DMS153 (cell line): ENCODE data around the gene MIXL1.
"Not testable (repeated sequence)": the region's sequence is repeated elsewhere in the genome, so short reads cannot be mapped to it uniquely, and the experiment has no call there.

ENCODE experiments used
- DNase-seq: peaks from one replicate; lab custom pipeline; 2025; lab: John Stamatoyannopoulos, UW

The MIXL1 gene

DNA sequence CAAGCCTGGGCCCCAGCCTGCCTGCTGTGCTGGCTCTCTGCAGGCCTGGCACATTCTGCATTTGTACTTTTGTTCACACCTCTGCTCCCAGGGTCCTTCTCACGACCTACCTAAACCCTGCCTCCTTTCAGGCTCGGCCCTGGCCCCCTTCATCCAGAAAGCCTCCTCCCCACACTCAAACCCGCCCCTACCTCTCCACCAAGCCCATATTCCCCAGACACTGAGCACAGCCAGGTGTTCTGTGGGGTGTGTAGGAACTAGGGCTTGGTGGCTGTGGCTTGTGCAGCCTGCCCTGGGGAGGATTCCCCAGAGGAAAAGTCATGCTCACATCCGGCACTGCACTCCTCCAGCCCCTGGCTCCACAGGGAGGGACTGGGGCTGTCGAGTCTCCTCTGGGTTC lies 8.2 kb upstream of the MIXL1 start:
- no peak for DNase-seq

DNA sequence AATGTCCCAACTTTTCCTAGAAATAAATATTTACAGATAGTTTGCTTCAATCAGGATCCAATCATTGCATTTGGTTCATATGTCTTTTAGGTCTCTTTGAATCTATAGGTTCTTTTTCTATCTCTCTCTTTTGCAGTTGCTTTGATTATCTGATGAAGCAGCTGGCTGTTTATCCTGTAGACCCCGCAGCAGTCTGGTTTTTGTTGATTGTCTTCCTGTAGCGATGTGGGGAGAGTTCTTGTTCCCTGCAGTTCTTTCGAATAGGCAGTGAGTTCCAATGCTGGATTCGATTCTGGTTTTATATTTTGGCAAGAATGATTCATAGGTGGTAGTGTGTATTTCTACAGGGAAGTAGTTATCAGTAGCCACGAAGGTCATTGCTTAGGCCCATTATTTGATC lies 7.4 kb upstream of the MIXL1 start:
- no peak for DNase-seq

DNA sequence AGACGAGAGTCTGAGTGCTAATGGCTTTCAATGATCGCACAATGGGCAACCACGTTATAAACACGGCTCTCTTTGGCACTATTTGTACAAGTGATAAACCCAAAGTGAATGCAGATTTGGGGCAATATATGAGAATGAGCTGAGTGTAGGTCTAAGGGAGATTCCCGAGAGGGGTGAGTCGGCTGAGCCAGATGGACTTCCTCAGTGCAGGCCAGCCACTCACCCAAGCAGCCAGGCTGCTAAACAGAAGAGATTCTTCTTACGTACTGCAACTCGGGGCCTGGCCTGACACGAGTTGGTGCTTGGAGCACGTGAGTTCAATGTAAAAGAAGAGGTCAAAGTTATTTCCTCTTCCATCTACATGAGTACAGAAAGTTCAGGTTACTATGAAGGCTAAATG lies 6.2 kb upstream of the MIXL1 start:
- no peak for DNase-seq

DNA sequence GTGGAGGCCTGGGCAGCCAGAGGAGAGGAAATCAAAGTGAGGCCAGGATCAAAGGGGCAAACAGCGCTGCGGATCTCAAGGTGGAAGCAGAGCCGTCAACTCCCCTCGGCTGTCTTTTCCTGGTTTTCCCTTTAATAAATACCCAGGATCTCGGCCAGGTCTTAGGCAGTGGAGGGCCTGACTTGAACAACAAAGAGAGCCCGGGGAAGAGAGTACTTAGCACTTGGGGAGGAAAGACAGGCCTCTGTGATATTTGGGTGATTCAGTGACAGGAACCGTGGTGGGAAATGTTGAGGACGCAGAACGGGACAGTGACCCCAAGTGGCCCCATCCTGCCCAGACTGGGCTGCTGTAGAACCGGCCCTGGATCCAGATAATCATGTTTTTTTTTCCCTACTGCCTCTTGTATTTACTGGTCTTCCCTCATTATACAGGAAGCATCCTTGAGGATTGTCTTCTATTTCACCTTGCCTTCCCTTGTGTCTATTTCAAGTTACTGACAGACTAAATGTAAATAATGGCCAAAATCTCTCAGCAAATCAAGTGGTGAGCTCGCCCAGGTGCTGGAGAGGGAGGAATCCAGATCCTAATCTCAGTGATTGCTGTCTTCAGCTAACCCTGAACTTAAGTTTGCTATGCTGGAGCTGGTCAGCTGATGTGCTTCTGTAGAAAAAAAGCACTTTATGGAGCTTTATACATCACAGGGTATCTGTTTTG lies 2.8 kb upstream of the MIXL1 start:
- DNase-seq, result no peak

DNA sequence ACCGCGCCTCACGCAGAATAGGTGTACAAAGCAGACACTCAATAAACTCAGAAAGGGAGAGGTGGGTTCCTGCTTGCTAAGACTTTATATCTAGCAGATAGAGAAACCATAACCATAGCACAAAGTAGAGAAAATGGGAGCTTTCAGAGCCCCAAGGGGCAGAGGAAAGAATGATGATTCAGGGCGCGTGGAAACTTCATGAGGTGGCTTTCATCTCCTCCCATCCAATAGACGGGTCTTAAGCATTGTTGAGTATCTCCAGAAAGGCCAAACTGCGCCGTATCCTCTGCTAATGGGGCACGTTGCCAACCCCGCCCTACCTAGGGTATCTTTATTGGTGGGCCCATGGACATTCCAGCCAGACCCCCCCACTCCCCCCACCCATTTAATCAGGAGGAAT lies 778 bp upstream of the MIXL1 start:
- DNase-seq, result no peak

DNA sequence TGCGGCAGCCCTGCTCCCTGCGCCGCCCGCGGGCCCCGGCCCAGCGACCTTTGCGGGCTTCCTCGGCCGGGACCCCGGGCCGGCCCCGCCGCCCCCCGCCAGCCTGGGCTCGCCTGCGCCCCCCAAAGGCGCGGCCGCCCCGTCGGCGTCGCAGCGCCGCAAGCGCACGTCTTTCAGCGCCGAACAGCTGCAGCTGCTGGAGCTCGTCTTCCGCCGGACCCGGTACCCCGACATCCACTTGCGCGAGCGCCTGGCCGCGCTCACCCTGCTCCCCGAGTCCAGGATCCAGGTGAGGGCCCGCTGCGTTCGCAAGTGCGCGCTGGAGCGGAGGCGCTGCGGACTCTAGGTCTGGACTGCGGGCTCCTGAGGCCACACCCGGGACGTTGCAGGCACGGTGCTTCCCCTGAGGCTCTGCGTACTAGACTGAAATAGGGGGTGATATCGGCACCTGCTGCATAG lies 351 bp downstream of the MIXL1 start:
- no peak for DNase-seq

DNA sequence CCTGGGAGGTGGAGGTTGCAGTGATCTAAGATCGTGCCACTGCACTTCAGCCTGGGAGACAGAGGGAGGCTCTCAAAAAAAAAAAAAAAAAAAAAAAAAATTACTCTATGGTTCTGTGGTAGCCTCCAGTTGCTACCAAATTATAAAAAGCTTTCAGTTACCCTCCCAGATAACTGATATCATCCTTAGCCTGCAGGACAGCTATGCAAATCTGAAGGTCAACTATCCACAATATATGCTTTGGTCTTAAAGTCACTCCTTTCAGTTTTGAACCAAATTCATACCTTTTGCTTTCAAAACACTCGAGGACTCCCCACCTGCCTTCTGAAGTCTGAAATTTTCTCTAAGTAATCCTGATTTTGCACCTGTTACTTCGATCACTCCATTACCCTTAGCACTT lies 3.1 kb downstream of the MIXL1 start:
- no peak for DNase-seq

DNA sequence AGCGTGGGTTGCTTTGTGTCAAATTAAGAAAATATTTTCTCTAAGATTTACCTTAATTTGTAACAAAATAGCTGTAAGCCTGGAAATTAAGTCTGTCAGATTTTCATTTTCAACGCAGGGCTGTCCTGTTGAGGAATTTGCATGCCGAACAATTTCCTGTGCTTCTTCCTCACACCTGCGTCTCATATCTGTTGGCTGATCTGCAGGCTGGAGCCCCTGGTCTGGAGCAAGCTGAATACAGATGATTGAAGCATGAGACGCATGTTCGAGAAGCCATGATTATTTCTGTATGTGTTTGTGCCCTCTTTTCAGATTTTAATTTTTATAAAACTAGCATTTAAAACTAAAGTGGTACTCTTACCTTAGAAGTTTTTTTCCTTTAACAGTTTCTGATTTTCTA lies 9.8 kb downstream of the MIXL1 start:
- DNase-seq, result no peak

DNA sequence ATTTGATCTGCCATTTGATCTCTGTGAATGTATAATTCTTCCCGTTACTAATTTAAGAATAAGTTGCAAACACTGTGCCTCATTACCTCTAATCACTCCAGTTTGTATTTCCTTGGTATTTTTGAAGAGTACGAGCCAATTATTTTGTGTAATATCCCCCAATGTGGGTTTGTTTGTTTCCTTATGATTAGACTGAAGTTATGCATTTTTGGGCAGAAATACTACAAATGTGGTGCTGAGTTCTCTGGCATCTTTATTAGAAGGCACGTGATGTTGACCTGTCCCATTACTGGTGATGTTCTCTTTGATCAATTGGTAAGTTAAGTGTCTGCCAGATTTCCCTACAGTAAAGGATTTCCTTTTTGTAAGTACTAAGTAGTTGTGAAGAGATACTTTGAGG lies 10.3 kb downstream of the MIXL1 start:
- DNase-seq, result no peak

DNA sequence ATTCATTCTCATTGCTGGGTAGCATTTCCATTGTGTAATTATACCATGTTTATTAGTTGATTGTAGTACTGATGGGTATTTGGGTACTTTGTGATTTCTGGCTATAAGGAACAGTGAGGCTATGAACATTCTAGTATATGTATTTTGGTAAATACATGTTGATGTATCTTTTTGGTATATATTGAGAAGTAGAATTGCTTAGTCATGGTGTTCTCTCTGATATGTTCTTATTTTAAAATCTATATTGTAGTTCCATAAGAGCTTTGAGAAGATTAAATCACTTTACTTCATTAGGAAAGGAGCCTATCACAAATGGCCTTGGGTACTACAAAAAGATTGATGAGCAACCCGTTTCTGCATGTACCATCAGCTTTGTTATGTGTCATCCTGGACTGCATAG lies 13.4 kb downstream of the MIXL1 start:
- no peak for DNase-seq

DNA sequence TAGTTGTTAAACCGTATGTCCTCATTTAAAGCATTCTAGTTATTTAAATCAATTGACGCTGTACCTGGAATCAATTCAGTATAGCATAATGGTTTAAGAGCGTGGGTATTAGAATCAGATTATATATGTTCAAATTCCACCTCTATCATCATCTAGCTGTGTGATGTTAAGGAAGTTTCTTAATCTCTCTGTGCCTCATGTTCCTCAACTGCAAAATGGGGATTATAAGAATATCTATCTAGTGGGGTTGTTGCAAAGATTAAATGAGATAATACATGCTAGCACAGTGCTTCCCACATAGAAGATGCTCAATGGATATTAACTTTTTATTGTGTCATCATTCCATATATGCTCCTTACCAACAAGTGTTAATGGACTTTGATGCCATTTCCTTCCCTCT lies 16.0 kb downstream of the MIXL1 start:
- no peak for DNase-seq

DNA sequence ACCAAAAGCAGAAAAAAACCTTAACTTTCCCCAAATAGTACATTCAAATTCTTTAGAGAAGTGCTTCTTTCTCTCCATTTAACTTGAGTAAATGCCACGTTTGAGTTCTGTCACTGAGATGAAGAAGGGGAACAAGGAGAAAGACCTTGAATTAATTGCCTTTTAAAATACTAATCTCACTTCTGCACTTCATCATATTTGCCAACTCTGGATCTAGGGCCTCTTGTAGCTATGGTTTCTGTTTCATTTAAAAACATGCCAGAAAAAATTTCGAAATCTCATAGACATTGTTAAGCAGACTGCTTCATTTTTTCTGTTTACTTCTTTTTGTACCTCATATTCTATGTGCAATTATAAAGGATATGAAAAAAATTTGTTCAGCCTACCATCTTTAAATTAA lies 24.6 kb downstream of the MIXL1 start:
- DNase-seq, result no peak

DNA sequence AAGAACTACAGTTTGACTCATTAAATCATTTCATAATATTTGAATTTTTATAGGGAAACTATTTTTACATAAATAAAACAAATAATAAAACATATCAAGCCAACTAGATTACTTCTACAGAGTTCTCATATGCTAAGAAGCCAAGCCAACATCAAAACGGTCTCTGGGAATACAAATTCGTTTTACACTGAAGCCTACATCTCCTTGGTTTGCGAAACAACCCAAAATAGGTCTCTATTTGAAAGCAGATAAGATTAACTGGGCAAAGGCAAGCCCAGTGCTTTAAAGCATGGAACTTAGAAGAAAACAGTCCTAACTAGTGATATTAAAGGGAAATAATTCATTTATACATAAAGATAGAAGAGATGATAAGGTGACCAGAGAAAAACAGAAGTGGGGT lies 25.3 kb downstream of the MIXL1 start:
- no peak for DNase-seq

DNA sequence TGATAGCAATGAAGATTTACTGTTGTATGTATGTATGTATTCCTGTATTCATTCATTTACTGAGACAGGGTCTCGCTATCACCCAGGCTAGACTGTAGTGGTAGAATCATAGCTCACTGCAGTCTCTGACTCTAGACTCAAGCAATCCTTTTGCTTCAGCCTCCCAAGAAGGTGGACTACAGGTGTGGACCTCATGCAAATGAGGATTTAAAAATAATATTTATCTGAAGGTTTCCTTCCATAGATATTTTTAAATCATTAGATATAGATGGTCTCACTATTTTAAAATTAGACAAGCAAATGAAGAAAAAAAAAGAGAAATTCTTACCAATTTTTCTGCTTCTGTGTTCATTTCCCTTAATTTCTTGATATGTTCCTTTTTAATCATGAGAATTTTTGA lies 27.0 kb downstream of the MIXL1 start:
- no peak for DNase-seq

DNA sequence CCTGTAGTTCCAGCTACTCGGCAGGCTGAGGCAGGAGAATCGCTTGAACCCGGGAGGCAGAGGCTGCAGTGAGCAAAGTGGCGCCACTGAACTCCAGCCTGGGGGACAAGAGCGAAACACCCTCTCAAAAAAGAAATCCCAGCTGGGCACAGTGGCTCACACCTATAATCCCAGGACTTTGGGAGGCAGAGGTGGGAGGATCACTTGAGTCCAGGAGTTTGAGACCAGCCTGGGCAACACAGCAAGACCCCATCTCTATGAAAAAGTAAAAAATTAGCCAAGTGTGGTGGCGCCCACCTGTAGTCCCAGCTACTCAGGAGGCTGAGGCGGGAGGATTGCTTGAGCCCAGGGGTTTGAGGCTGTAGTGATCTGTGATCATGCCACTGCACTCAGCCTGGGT lies 29.4 kb downstream of the MIXL1 start:
- not testable (repeated sequence) for DNase-seq

DNA sequence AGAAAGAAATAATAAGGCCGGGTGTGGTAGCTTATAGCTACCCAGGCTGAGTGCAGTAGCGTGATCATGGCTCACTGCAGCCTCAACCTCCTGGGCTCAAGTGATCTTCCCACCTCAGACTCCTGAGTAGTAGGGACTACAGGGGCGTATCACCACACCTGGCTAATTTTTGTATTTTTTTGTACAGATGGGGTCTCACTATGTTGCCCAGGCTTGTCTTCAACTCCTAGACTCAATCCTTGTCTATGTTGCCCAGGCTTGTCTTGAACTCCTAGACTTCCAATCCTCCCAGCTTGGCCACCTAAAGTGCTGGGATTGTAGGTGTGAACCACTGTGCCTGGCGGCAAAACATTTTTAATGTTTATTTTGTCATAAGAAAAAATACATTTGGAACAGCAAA lies 30.5 kb downstream of the MIXL1 start:
- DNase-seq, result no peak

DNA sequence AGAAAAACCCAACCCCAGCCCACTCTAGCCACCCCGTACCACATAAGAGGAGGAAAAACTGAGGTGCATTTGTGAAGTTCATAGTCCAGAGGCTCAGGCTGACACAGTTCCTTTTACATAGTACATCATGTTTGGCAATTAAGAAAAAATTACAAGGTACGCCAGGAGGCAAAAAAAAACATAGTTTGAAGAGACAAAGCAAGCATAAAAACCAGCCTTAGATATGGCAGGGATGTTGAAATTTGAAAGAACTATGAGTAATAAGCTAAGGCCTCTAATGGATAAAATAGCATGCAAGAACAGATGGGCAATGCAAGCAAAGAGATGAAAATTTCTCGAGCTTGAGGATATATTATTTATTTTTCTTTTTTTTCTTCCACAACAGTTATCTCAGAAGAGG lies 31.9 kb downstream of the MIXL1 start:
- DNase-seq, result no peak

DNA sequence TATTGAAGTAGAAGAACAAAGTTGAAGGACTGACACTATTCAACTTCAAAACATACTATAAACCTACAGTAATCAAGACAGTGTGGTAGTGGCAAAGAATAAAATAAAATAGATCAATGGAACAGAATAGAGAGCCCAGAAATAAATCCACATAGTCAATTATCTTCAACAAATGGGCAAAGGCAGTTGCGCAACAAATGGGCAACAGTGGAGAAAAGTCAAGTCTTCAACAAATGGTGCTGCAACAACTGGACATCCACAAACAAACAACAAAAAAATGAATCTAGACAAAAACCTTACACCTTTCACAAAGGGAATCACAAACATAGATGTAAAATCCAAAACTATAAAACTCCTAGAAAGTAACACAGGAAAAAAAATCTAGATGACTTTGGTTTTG lies 38.4 kb downstream of the MIXL1 start:
- DNase-seq, result no peak

DNA sequence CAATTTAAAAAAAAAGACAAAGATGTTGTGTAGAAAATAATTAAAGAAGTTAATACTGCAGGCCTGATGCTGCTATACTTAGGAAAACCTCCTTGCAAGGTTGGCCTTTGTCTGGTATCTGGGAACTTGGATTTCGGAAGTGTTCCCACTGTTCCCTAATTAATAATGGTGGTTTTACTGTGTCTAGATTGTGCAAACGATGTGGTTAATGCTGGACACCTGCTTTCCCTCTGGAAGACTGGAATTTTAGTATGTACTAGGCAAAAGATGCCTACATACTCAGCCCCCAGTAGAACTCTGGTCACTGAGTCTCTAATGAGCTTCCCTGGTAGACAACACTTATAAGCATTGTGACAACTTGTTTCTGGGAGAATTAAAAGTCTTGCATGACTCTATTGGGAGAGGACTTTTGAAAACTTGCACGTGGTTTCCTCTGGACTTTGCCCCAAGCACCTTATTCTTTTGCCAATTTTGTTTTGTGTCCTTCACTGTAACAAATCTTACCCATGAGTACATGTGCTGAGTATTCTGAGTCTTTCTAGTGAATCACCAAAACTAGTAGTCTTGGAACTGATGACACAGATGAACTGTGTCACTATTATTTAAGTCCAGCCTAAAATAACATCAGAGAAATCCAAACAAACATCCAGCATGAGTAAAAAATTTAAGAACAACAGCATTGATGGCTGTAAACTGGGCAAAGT lies 45.1 kb downstream of the MIXL1 start:
- no peak for DNase-seq

DNA sequence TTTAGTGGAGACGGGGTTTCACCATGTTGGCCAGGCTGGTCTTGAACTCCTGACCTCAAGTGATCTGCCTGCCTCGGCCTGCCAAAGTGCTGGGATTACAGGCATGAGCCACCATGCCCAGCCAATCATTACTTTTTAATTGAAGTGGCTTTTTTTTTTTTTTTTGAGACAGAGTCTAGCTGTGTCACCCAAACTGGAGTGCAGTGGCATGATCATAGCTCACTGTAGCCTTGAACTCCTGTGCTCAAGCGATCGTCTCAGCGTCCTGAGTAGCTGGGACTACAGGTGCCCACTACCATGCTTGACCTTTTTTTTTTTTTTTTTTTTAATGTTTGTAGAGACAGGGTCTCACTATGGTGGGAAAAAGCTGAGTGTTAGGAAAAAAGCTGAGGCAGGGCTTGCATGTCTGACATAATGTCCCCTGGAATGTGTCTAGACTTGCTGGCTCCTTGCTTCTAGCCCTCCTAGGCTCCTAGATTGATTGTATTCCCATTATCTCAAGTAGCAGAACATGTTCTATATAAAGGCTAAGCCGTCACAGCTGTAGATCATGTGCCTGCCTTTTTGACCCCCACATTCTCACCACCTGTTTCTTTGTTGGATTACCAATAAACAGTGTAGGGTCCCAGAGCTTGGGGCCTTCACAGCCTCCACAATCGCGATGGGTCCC lies 48.9 kb downstream of the MIXL1 start:
- not testable (repeated sequence) for DNase-seq

DNA sequence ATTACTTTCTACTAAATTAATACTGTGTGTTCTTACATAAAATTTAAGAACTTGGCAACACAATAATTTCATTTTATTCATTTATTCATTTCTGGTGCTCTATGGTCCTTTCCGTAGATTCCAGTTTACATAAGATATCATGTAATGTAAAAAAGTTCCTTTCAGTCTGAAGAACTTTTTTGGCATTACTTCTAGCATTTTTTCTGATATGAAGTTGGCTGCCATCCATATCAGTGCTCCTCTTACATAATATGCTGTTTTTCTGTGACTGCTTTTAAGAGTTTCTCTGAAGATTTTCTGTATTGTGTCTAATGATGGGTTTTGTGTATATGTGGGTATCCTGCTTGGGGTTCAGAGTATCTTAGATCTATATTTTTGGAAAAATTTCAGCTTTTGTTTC lies 50.7 kb downstream of the MIXL1 start:
- DNase-seq, result no peak

DNA sequence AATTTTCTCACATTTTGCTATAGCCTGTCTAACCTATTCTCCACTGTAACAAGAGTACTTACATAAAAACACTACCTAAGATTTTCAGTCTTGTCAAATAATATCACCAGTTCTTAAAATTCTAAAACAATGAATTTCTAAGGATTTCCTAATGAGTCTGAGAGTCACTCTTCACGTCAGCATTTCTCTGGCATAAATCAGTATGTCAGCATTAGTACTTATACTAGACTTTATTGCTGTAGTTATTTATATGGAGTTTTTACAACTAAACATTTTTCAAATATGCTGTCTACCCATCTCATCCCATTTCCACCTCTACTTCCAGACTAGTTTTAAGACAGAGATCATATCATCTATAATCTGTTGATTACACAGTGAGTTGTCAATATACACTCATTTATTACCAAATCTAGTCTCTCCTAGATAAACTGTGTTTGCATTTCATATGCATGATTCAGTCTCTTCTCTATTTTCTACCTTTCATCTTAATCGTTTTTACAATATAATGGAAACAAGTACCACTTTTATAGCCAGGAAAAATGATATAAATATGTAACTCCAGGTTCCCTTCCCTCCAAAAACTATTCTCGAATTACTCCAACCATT lies 52.7 kb downstream of the MIXL1 start:
- DNase-seq, result no peak
